ENCODE measurements around the gene PRRC2B. TPM values are rescaled to one million over a fixed set of nuclear protein-coding genes. Genes with fewer than 3 reads are reported as not detected.
"Not testable (repeated sequence)": the region's sequence is repeated elsewhere in the genome, so short reads cannot be mapped to it uniquely, and the experiment has no call there.

PRRC2B gene
- total RNA-seq, 1 experiment from 2014 or later: 137 TPM

DNA sequence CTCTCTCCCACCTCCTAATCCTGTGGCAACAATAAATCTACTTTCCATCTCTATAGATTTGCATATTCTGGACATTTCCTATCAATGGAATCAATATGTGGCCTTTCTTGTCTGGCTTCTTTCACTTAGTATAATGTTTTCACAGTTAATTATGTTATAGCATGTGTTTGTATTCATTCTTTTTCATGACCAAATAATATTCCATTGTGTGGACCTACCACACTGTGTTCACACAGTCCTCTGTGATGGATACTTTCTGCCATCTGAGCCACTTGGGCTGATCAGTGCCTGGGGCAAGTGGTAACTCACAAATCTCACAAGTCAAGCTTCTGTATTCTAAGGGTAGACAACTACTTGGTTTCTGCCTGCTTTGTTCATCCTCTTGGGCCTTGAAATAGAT lies 60.1 kb downstream of the PRRC2B start:
- H3K27ac Mint-ChIP-seq (ENCODE audit: unreplicated experiment): no peak overlapping the region
- no peaks in the 10 kb centered on the region for H3K4me1 Mint-ChIP-seq (ENCODE audit: low read depth, unreplicated experiment)
- no peak for DNase-seq
- no peak overlapping the region for H3K4me3 Mint-ChIP-seq (ENCODE audit: low read depth, unreplicated experiment)
- no TSS peak for BruUV-seq (replicated peaks)
- TF ChIP-seq, protein P1, sequence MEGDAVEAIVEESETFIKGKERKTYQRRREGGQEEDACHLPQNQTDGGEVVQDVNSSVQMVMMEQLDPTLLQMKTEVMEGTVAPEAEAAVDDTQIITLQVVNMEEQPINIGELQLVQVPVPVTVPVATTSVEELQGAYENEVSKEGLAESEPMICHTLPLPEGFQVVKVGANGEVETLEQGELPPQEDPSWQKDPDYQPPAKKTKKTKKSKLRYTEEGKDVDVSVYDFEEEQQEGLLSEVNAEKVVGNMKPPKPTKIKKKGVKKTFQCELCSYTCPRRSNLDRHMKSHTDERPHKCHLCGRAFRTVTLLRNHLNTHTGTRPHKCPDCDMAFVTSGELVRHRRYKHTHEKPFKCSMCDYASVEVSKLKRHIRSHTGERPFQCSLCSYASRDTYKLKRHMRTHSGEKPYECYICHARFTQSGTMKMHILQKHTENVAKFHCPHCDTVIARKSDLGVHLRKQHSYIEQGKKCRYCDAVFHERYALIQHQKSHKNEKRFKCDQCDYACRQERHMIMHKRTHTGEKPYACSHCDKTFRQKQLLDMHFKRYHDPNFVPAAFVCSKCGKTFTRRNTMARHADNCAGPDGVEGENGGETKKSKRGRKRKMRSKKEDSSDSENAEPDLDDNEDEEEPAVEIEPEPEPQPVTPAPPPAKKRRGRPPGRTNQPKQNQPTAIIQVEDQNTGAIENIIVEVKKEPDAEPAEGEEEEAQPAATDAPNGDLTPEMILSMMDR (IDR thresholded peaks at IDR 0.05; ENCODE audit: unreplicated experiment): no peak
- peaks cover 50% of the 10 kb centered on the region for H3K36me3 Mint-ChIP-seq (ENCODE audit: insufficient read depth, unreplicated experiment)
- no peaks in the 10 kb centered on the region for H3K27me3 Mint-ChIP-seq (ENCODE audit: unreplicated experiment)
- CTCF ChIA-PET: no interaction called here
- intact Hi-C loops (cut with micrococcal nuclease; ENCODE audit: unreplicated experiment): no loop called here
- no peaks in the 10 kb centered on the region for H3K9me3 Mint-ChIP-seq (ENCODE audit: low read depth, unreplicated experiment)

DNA sequence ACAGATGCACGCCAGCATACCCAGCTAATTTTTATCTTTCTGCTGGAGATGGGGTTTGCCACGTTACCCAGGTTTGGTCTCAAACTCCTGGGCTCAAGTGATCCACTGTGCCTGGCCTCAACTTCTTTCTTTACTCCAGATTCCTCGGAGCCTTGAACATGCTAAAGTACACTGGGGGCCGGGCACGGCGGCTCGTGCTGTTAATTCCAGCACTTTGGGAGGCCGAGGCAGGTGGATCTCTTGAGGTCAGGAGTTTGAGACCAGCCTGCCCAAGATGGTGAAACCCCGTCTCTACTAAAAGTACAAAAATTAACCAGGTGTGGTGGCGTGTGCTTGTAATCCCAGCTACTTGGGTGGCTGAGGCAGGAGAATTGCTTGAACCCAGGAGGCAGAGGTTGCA lies 61.8 kb downstream of the PRRC2B start:
- DNase-seq; CTCF ChIA-PET; H3K9me3 Mint-ChIP-seq (ENCODE audit: low read depth, unreplicated experiment); intact Hi-C loops (cut with micrococcal nuclease; ENCODE audit: unreplicated experiment); H3K27me3 Mint-ChIP-seq (ENCODE audit: unreplicated experiment); BruUV-seq (replicated peaks); H3K27ac Mint-ChIP-seq (ENCODE audit: unreplicated experiment); H3K4me1 Mint-ChIP-seq (ENCODE audit: low read depth, unreplicated experiment); H3K4me3 Mint-ChIP-seq (ENCODE audit: low read depth, unreplicated experiment): not testable (repeated sequence)
- peaks cover 47% of the 10 kb centered on the region for H3K36me3 Mint-ChIP-seq (ENCODE audit: insufficient read depth, unreplicated experiment)

DNA sequence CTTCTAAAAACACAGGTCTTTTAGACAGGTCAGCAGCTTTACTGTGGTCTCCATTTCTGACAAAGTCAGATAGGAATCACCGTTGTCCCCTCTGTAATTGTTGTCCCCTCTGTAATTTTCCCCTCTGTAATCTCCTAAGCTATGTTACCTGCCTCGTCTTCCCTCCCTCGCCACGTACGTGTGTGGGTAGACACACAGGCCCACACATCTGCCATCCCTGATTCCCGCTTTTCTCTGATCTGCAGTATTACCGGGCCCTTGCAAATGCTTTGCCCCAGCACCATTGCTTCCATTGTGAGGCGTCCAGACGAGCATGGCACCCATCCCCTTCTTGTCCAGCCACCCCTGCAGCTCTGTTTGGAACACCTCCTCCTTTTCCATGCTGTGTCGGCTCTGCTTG lies 63.9 kb downstream of the PRRC2B start:
- Mint-ChIP-seq H3K27ac (ENCODE audit: unreplicated experiment) (peak overlapping the region; percentile 12), H3K9me3 (ENCODE audit: low read depth, unreplicated experiment) (no peaks in the 10 kb centered on the region), H3K4me3 (ENCODE audit: low read depth, unreplicated experiment) (no peak overlapping the region), H3K4me1 (ENCODE audit: low read depth, unreplicated experiment) (no peaks in the 10 kb centered on the region), H3K27me3 (ENCODE audit: unreplicated experiment) (no peaks in the 10 kb centered on the region), H3K36me3 (ENCODE audit: insufficient read depth, unreplicated experiment) (peaks cover 58% of the 10 kb centered on the region)
- DNase-seq: no peak
- BruUV-seq (replicated peaks): no TSS peak
- intact Hi-C loops (cut with micrococcal nuclease; ENCODE audit: unreplicated experiment): no loop called here
- CTCF ChIA-PET: no interaction called here
- TF ChIP-seq, protein P1 (IDR thresholded peaks at IDR 0.05; ENCODE audit: unreplicated experiment): no peak

DNA sequence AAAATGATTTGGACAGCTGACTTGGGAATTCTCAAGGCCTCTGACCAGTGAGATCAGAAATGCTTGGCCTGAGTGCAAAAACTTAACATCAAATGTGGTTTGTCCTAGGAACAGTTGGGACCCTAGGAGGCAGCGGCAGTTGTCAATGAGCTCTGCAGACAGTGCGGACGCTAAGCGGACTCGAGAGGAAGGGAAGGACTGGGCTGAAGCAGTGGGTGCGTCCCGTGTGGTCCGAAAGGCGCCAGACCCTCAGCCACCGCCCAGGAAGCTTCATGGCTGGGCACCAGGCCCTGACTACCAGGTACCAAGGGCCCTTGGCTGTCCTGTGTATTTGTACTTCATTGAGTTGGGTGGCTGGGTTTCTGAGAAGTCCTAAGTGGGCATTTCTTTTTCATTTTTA lies 65.2 kb downstream of the PRRC2B start:
- CTCF ChIA-PET: no interaction called here
- Mint-ChIP-seq H3K27ac (ENCODE audit: unreplicated experiment) (no peak overlapping the region), H3K36me3 (ENCODE audit: insufficient read depth, unreplicated experiment) (peaks cover 58% of the 10 kb centered on the region), H3K27me3 (ENCODE audit: unreplicated experiment) (no peaks in the 10 kb centered on the region), H3K9me3 (ENCODE audit: low read depth, unreplicated experiment) (no peaks in the 10 kb centered on the region), H3K4me3 (ENCODE audit: low read depth, unreplicated experiment) (no peak overlapping the region), H3K4me1 (ENCODE audit: low read depth, unreplicated experiment) (no peaks in the 10 kb centered on the region)
- intact Hi-C loops (cut with micrococcal nuclease; ENCODE audit: unreplicated experiment): no loop called here
- BruUV-seq (replicated peaks): no TSS peak
- TF ChIP-seq, protein P1 (IDR thresholded peaks at IDR 0.05; ENCODE audit: unreplicated experiment): no peak
- no peak for DNase-seq

DNA sequence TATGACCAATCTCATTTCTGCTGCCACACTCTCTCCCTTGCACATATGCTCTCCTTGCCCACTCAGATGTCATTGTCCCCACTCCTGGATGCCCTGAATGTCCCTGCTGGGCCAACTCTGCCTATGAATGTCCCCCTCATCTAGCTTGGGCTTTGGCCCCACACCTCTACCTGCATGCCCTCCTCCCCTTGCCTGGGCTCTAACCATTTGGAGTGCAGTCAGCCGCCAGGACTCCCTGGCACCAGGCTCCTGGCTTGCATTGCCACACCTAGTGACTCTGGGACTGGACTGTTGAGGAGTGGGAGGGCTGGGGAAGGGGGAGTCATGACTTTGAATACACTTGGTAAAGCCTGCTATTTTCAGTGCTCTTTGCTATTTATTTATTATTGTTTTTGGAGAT lies 67.3 kb downstream of the PRRC2B start:
- TF ChIP-seq, protein P1 (IDR thresholded peaks at IDR 0.05; ENCODE audit: unreplicated experiment): no peak
- no peaks in the 10 kb centered on the region for H3K4me1 Mint-ChIP-seq (ENCODE audit: low read depth, unreplicated experiment)
- H3K9me3 Mint-ChIP-seq (ENCODE audit: low read depth, unreplicated experiment): no peaks in the 10 kb centered on the region
- no peak overlapping the region for H3K4me3 Mint-ChIP-seq (ENCODE audit: low read depth, unreplicated experiment)
- peaks cover 61% of the 10 kb centered on the region for H3K36me3 Mint-ChIP-seq (ENCODE audit: insufficient read depth, unreplicated experiment)
- H3K27ac Mint-ChIP-seq (ENCODE audit: unreplicated experiment): peak overlapping the region; percentile 75
- BruUV-seq (replicated peaks): no TSS peak
- CTCF ChIA-PET: no interaction called here
- intact Hi-C loops (cut with micrococcal nuclease; ENCODE audit: unreplicated experiment): no loop called here
- no peak for DNase-seq
- H3K27me3 Mint-ChIP-seq (ENCODE audit: unreplicated experiment): no peaks in the 10 kb centered on the region

Data from Calu3 (cell line).